ENCODE results near the gene PPEF1.
"Not testable (repeated sequence)": the region's sequence is repeated elsewhere in the genome, so short reads cannot be mapped to it uniquely, and the experiment has no call there.

PPEF1 gene

GRCh38 chrX:18702362-18703195 lies 4.9 kb upstream of the PPEF1 start:
- DNase-seq (ENCODE audit: low spot score) = no peak

DNA sequence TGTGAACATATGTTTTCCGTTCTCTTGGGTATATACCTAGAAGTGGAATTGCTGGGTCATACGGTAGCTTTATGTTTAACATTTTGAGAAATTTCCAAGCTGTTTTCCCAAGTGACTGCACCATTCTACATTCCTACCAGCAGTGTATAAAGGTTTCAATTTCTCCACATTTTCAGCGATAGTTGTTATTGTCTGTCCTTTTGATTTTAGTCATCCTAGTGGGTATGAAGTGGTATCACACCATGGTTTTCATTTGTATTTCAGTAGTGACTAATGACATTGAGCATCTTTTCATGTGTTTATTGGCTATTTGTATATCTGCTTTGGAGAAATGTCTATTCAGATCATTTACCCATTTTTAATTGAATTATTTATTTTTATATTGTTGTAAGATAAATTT lies 2.4 kb downstream of the PPEF1 start:
- no peak for DNase-seq (ENCODE audit: low spot score)

- no peak for DNase-seq (ENCODE audit: low spot score)
Observed at GRCh38 chrX:18714910-18715309, 7.5 kb downstream of the PPEF1 start.

GRCh38 chrX:18719852-18720251 lies 12.4 kb downstream of the PPEF1 start:
- no peak for DNase-seq (ENCODE audit: low spot score)

DNA sequence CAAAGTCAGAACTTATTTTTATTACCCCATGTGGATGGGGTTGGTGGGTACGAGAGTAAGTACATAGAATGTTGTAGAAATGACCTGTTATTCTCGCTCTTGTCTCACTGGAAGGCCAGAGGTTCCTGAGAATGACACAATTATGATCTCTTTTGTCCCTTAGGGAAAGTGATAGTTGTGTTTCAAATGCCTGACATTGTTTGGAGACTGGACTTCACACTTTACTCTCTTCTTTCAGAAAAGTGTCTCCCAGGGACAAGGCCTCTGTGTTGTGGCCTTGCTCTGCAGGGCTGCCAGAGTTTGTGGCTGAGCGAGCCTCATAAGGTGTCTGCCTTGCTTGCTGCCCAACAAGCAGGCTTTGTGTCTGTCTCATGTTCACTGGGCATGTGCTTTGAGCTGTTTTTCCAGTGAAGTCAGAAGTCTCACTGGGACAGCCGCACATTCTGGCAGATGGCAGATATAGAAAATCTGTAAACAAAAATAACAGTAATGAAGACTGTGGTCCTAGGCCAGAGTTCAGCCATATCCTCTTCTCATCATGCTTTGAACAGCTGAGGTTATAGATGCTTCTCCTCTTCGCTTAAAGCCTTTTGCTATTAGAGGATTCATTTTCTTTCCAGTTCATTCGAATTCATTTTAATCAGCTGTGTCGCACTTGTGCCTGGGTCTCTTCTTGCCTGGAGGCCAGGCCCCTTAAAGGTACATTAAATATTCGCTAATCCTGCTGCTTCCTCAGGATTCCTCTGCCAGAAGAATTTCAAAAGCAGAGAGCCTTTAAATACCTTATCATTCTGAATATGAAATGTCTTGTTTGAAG lies 14.4 kb downstream of the PPEF1 start:
- DNase-seq (ENCODE audit: low spot score) = no peak

DNA sequence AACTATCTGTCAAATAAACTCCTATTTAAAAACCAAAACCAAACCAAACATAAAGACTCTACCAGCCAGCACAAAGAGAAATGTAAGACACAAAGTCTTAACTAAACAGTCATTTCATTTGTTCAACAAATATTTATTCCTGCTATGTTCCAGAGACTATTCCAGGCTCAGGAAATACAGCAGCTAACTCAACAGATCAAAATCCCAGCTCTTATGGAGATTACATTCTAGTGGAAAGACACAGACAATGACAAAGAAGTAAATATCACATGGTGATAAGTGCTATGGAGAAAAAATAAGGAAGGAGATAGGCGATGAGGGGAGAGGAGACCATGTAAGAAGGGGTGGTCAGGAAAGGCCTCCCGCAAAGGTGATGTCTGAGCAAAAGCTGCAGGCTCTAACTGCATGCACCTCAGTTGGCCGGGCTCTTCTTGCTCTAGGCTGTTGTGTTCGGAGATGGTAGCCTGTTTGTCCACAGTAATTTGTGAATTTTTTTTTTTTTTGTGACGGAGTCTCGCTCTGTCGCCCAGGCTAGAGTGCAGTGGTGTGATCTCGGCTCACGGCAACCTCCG lies 15.1 kb downstream of the PPEF1 start:
- no peak for DNase-seq (ENCODE audit: low spot score)

GRCh38 chrX:18725310-18725943 lies 18.0 kb downstream of the PPEF1 start:
- no peak for DNase-seq (ENCODE audit: low spot score)

DNA sequence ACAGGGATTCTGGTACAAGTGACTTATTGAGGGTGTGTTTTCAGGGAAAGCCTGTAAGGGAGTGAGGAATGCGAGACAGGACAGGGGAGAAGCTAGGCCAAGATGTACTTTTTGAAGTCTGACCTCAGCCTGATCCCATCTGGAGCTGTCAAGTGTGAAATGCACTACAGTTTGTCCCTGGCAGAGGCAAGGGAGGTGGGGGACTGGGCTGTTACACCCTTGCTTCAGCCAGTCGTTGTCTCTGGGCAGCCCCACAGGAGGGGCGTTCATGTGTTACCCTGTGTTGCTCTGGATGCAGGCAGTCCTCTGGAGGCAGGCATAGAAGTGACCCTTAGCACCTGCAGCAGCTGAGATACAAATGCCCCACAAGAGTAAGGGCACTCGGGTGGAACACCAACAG lies 25.8 kb downstream of the PPEF1 start:
- DNase-seq (ENCODE audit: low spot score) = no peak

- DNase-seq (ENCODE audit: low spot score) = not testable (repeated sequence)
Observed at GRCh38 chrX:18739609-18740008, 32.2 kb downstream of the PPEF1 start.

- no peak for DNase-seq (ENCODE audit: low spot score)
Observed at GRCh38 chrX:18748499-18748898, 41.1 kb downstream of the PPEF1 start.

- DNase-seq (ENCODE audit: low spot score) = no peak
Observed at GRCh38 chrX:18753631-18754030, 46.2 kb downstream of the PPEF1 start.

GRCh38 chrX:18755651-18756050 lies 48.2 kb downstream of the PPEF1 start:
- DNase-seq (ENCODE audit: low spot score) = no peak

DNA sequence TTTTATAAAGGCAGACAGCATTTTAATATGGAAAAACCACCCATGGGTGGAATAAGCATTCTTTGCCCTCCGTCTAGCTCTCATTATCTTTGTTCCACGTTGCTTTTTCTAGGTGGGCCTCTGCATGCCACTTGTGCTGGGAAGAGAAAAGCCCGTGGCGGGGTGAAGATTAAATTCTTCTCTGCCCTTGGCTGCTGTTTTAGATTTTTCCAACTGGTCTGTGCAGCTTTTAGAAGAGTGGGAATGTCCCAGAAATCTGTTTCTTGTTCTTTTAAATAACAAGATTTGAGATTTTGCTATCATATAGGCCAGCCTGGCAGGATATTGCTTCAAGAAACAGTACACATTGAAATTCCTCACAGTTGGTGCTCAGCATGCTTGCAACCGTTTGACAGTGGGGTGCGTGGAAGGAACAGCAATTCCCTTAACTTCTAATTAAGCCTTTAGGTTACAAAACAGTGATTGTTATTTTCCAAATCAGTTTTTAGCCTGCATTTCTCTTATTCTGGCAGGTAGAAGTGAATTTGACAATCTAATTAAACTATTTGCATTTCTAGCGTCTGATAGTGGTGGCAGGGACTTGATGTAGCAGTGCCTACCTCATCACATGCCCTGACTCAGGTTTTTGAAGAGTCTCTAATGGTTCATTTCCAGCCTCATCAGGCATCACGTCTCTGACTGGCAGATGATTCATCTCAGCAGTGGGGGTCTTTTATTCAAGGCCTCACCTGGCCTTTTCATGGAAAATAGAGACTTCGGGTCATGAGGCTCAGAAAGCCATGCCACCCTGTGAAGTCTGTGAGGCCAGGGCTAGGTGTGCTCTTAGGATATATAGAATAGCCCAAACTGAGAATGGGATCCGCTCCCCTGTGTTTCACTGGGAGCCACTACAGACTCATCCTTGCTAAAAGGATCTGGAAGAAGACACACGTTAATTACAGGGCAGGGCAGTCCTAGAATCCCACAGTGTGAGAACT lies 50.8 kb downstream of the PPEF1 start:
- DNase-seq (ENCODE audit: low spot score) = no peak

GRCh38 chrX:18761750-18762149 lies 54.3 kb downstream of the PPEF1 start:
- no peak for DNase-seq (ENCODE audit: low spot score)

GRCh38 chrX:18763106-18763505 lies 55.7 kb downstream of the PPEF1 start:
- DNase-seq (ENCODE audit: low spot score) = not testable (repeated sequence)

DNA sequence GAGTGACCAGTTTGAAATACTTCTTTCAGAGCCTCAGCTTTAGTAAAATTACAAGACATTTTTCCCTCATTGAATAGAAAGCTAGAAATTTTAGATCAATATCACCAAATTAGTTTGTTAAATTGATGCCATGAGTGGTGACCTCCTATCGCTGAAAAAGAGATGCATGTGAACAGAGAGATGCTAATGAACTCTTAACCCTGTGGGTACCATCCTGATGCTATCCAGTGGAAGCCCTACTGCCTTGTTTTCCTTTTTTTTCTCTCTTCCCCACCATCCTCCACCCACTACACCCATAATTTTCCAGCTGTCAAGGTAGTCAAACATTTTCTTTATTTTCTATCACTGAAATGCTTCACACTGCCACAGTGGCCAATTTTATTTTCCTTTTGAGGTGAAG lies 61.9 kb downstream of the PPEF1 start:
- no peak for DNase-seq (ENCODE audit: low spot score)

GRCh38 chrX:18769812-18770573 lies 62.5 kb downstream of the PPEF1 start:
- peak; percentile 91 for DNase-seq (ENCODE audit: low spot score)

- DNase-seq (ENCODE audit: low spot score) = no peak
Observed at GRCh38 chrX:18789916-18790315, 82.5 kb downstream of the PPEF1 start.

GRCh38 chrX:18792828-18793227 lies 85.4 kb downstream of the PPEF1 start:
- no peak for DNase-seq (ENCODE audit: low spot score)

GRCh38 chrX:18793601-18794089 lies 86.2 kb downstream of the PPEF1 start:
- no peak for DNase-seq (ENCODE audit: low spot score)

All from SK-N-DZ (cell line).